ENCODE measurements around the gene MYO9A.

GRCh38 chr15:72099155-72099554, 18.8 kb downstream of the MYO9A start:
- TF ChIP-seq STAT3 (IDR thresholded peaks at IDR 0.05; ENCODE audit: low read depth, low read length) (no peak), CTCF (IDR thresholded peaks at IDR 0.05 in 2 of 3, conservative IDR thresholded peaks at IDR 0.05 in 1 of 3; ENCODE audit: control insufficient read depth in 2 of 3, extremely low read depth in 1 of 3, insufficient read depth in 1 of 3, low read depth in 3 of 3, low read length in 3 of 3) (no peak), POLR2A (IDR thresholded peaks at IDR 0.05; ENCODE audit: low read depth, low read length) (no peak), EP300 (IDR thresholded peaks at IDR 0.05; ENCODE audit: borderline replicate concordance in 1 of 2, control insufficient read depth in 1 of 2, low read depth in 2 of 2, low read length in 2 of 2) (no peak), ATF3 (IDR thresholded peaks at IDR 0.05; ENCODE audit: borderline replicate concordance, extremely low read depth, low read depth, low read length) (no peak), HDAC6 (IDR thresholded peaks at IDR 0.05; ENCODE audit: unreplicated experiment) (no peak), GABPA (IDR thresholded peaks at IDR 0.05; ENCODE audit: low read depth) (no peak), MAX (IDR thresholded peaks at IDR 0.05; ENCODE audit: low read depth, low read length) (no peak)

Measured in GM12878 (cell line).